ENCODE measurements around the gene RFX2.

RFX2 gene

GRCh38 chr19:6048348-6048747 is 62.0 kb downstream of the RFX2 start:
- no peaks in the 10 kb centered on the region for H3K36me3 ChIP-seq (ENCODE audit: insufficient read depth, insufficient read length, low read length)
- no peak for TF ChIP-seq SUZ12 (IDR thresholded peaks at IDR 0.05; ENCODE audit: extremely low read depth, insufficient read depth, insufficient read length)
- TF ChIP-seq YY1 (IDR thresholded peaks at IDR 0.05; ENCODE audit: insufficient read depth, insufficient read length) = no peak
- TF ChIP-seq ZNF274 (IDR thresholded peaks at IDR 0.05; ENCODE audit: low read depth, low read length) = no peak
- no peak overlapping the region for H3K4me3 ChIP-seq (ENCODE audit: insufficient read length, low read depth)
- no peaks in the 10 kb centered on the region for H3K27me3 ChIP-seq (ENCODE audit: insufficient read depth, insufficient read length)
- DNase-seq (ENCODE audit: low read depth, low spot score) = no peak
- H3K4me1 ChIP-seq (ENCODE audit: insufficient read depth, insufficient read length) = peaks cover 3% of the 10 kb centered on the region
- no peaks in the 10 kb centered on the region for H3K9me3 ChIP-seq (ENCODE audit: insufficient read depth, low read length)
- no peak overlapping the region for H3K9ac ChIP-seq (ENCODE audit: insufficient read length, low read depth)

- Histone ChIP-seq H3K4me3 (ENCODE audit: insufficient read length, low read depth) (no peak overlapping the region), H3K4me1 (ENCODE audit: insufficient read depth, insufficient read length) (peaks cover 3% of the 10 kb centered on the region), H3K27me3 (ENCODE audit: insufficient read depth, insufficient read length) (no peaks in the 10 kb centered on the region), H3K9me3 (ENCODE audit: insufficient read depth, low read length) (no peaks in the 10 kb centered on the region), H3K9ac (ENCODE audit: insufficient read length, low read depth) (no peak overlapping the region), H3K36me3 (ENCODE audit: insufficient read depth, insufficient read length, low read length) (no peaks in the 10 kb centered on the region)
- no peak for TF ChIP-seq ZNF274 (IDR thresholded peaks at IDR 0.05; ENCODE audit: low read depth, low read length)
- TF ChIP-seq YY1 (IDR thresholded peaks at IDR 0.05; ENCODE audit: insufficient read depth, insufficient read length) = no peak
- no peak for TF ChIP-seq SUZ12 (IDR thresholded peaks at IDR 0.05; ENCODE audit: extremely low read depth, insufficient read depth, insufficient read length)
- DNase-seq (ENCODE audit: low read depth, low spot score) = peak; percentile 36
These were observed 62.5 kb downstream of the RFX2 start for GRCh38 chr19:6047741-6048251.

GRCh38 chr19:6047256-6047655 is 63.0 kb downstream of the RFX2 start:
- peaks cover 3% of the 10 kb centered on the region for H3K4me1 ChIP-seq (ENCODE audit: insufficient read depth, insufficient read length)
- no peak overlapping the region for H3K4me3 ChIP-seq (ENCODE audit: insufficient read length, low read depth)
- H3K9ac ChIP-seq (ENCODE audit: insufficient read length, low read depth) = no peak overlapping the region
- no peaks in the 10 kb centered on the region for H3K27me3 ChIP-seq (ENCODE audit: insufficient read depth, insufficient read length)
- no peaks in the 10 kb centered on the region for H3K9me3 ChIP-seq (ENCODE audit: insufficient read depth, low read length)
- DNase-seq (ENCODE audit: low read depth, low spot score) = no peak
- H3K36me3 ChIP-seq (ENCODE audit: insufficient read depth, insufficient read length, low read length) = no peaks in the 10 kb centered on the region
- TF ChIP-seq ZNF274 (IDR thresholded peaks at IDR 0.05; ENCODE audit: low read depth, low read length) = no peak

DNA sequence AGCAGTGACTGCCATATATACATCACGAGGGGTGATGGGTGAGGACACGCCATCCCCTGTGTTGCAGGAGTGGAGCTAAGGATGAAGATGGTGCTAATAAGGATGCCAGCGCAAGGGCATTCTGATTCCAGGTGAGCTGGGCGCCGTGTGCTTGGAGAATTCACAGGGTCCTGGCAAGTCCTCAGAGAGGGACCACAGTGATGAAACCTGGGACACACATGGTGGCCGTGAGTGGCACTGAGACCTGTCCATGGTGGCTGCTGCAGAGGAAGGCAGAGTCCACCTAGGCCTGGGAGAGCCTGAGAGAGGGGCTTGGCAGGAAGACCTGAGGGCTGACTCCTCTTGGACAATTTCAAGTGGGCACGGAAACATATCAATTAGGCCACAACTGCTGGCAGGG is 65.2 kb downstream of the RFX2 start:
- Histone ChIP-seq H3K36me3 (ENCODE audit: insufficient read depth, insufficient read length, low read length) (no peaks in the 10 kb centered on the region), H3K27me3 (ENCODE audit: insufficient read depth, insufficient read length) (no peaks in the 10 kb centered on the region), H3K9me3 (ENCODE audit: insufficient read depth, low read length) (no peaks in the 10 kb centered on the region), H3K4me1 (ENCODE audit: insufficient read depth, insufficient read length) (peaks cover 3% of the 10 kb centered on the region), H3K4me3 (ENCODE audit: insufficient read length, low read depth) (no peak overlapping the region), H3K9ac (ENCODE audit: insufficient read length, low read depth) (no peak overlapping the region)
- TF ChIP-seq YY1 (IDR thresholded peaks at IDR 0.05; ENCODE audit: insufficient read depth, insufficient read length) = no peak
- TF ChIP-seq ZNF274 (IDR thresholded peaks at IDR 0.05; ENCODE audit: low read depth, low read length) = no peak
- no peak for TF ChIP-seq SUZ12 (IDR thresholded peaks at IDR 0.05; ENCODE audit: extremely low read depth, insufficient read depth, insufficient read length)
- no peak for DNase-seq (ENCODE audit: low read depth, low spot score)

DNA sequence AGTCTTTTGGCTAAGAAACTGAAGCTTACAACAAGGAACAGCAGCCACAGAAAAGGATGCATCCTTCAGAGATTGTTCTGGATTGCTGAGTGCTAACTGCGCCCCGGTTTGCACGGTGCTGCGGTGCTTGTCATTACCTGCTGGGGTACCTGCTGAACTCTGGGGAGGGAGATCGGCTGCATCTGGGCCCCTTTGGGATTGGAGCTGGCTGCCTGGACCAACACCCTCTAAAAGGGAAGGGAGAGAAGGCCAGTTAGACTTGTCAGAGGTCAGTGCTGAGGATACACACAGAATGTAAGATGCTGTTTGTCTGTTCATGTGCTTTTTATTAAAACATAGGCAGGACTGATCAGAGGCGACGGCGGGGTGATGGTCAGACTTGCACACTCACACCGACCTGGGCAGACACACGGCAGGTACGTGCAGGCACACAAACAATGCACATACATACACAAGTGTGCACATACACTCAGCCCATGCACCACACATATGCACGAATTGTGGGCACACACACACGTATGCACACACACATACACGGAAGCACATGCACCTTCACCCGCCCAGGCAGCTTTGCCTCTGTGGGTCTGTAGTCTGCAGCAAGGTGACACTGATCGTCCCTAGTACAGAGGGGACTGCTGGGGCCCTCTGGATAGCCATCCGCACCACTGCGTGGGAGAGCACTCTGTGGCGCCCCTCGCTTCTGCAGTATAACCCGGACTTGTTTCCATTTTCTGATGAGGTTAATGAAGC is 66.1 kb downstream of the RFX2 start:
- Histone ChIP-seq H3K4me1 (ENCODE audit: insufficient read depth, insufficient read length) (peaks cover 3% of the 10 kb centered on the region), H3K36me3 (ENCODE audit: insufficient read depth, insufficient read length, low read length) (no peaks in the 10 kb centered on the region), H3K9ac (ENCODE audit: insufficient read length, low read depth) (no peak overlapping the region), H3K4me3 (ENCODE audit: insufficient read length, low read depth) (no peak overlapping the region), H3K27me3 (ENCODE audit: insufficient read depth, insufficient read length) (no peaks in the 10 kb centered on the region), H3K9me3 (ENCODE audit: insufficient read depth, low read length) (no peaks in the 10 kb centered on the region)
- TF ChIP-seq ZNF274 (IDR thresholded peaks at IDR 0.05; ENCODE audit: low read depth, low read length) (no peak), YY1 (IDR thresholded peaks at IDR 0.05; ENCODE audit: insufficient read depth, insufficient read length) (no peak), SUZ12 (IDR thresholded peaks at IDR 0.05; ENCODE audit: extremely low read depth, insufficient read depth, insufficient read length) (no peak)
- no peak for DNase-seq (ENCODE audit: low read depth, low spot score)

GRCh38 chr19:6042776-6043726 is 67.2 kb downstream of the RFX2 start:
- no peaks in the 10 kb centered on the region for H3K36me3 ChIP-seq (ENCODE audit: insufficient read depth, insufficient read length, low read length)
- DNase-seq (ENCODE audit: low read depth, low spot score) = no peak
- TF ChIP-seq ZNF274 (IDR thresholded peaks at IDR 0.05; ENCODE audit: low read depth, low read length) (no peak), SUZ12 (IDR thresholded peaks at IDR 0.05; ENCODE audit: extremely low read depth, insufficient read depth, insufficient read length) (no peak), YY1 (IDR thresholded peaks at IDR 0.05; ENCODE audit: insufficient read depth, insufficient read length) (no peak)
- H3K4me3 ChIP-seq (ENCODE audit: insufficient read length, low read depth) = no peak overlapping the region
- no peak overlapping the region for H3K9ac ChIP-seq (ENCODE audit: insufficient read length, low read depth)
- H3K4me1 ChIP-seq (ENCODE audit: insufficient read depth, insufficient read length) = no peaks in the 10 kb centered on the region
- H3K9me3 ChIP-seq (ENCODE audit: insufficient read depth, low read length) = no peaks in the 10 kb centered on the region
- H3K27me3 ChIP-seq (ENCODE audit: insufficient read depth, insufficient read length) = no peaks in the 10 kb centered on the region

- no peaks in the 10 kb centered on the region for H3K27me3 ChIP-seq (ENCODE audit: insufficient read depth, insufficient read length)
- DNase-seq (ENCODE audit: low read depth, low spot score) = no peak
- H3K9ac ChIP-seq (ENCODE audit: insufficient read length, low read depth) = no peak overlapping the region
- TF ChIP-seq SUZ12 (IDR thresholded peaks at IDR 0.05; ENCODE audit: extremely low read depth, insufficient read depth, insufficient read length) = no peak
- TF ChIP-seq ZNF274 (IDR thresholded peaks at IDR 0.05; ENCODE audit: low read depth, low read length) = no peak
- no peak for TF ChIP-seq YY1 (IDR thresholded peaks at IDR 0.05; ENCODE audit: insufficient read depth, insufficient read length)
- H3K36me3 ChIP-seq (ENCODE audit: insufficient read depth, insufficient read length, low read length) = no peaks in the 10 kb centered on the region
- H3K9me3 ChIP-seq (ENCODE audit: insufficient read depth, low read length) = no peaks in the 10 kb centered on the region
- no peaks in the 10 kb centered on the region for H3K4me1 ChIP-seq (ENCODE audit: insufficient read depth, insufficient read length)
- no peak overlapping the region for H3K4me3 ChIP-seq (ENCODE audit: insufficient read length, low read depth)
These were observed 68.3 kb downstream of the RFX2 start for GRCh38 chr19:6041991-6042481.

Data from NT2/D1 (cell line).